ENCODE data around the gene ASIC4. TPM values are rescaled to one million over a fixed set of nuclear protein-coding genes. Genes with fewer than 3 reads are reported as not detected.

ASIC4 gene
- total and polyA plus RNA-seq, 2 of the 13 experiments (the other 11 are each of a cell fraction or from before 2014, with no cell fraction given): 0.03 TPM; not detected in 1

- TF ChIP-seq LCORL (IDR thresholded peaks at IDR 0.05): no peak
- TF ChIP-seq LCORL (CRISPR knock-in tag; IDR thresholded peaks at IDR 0.05): peak; percentile 72; the same call in 1 of the 2 replicates
- no peak for TF ChIP-seq ZBTB21 (CRISPR knock-in tag; IDR thresholded peaks at IDR 0.05)
- peak; percentile 68; the same call in 1 of the 2 replicates for TF ChIP-seq TOPORS (CRISPR knock-in tag; IDR thresholded peaks at IDR 0.05)
- 0 out of 2 replicates have a peak, but pooled peaks have one; percentile 22 for TF ChIP-seq ZNF121 (CRISPR knock-in tag; IDR thresholded peaks at IDR 0.05)
- peak; percentile 22; the same call in 1 of the 2 replicates for TF ChIP-seq NFKB2 (CRISPR knock-in tag; IDR thresholded peaks at IDR 0.05; ENCODE audit: borderline replicate concordance)
- no peak for TF ChIP-seq FOXK1 (CRISPR knock-in tag; IDR thresholded peaks at IDR 0.05; ENCODE audit: borderline replicate concordance, low read depth)
- no peak for TF ChIP-seq ZNF513 (CRISPR knock-in tag; conservative IDR thresholded peaks at IDR 0.05)
- TF ChIP-seq FOXJ3 (CRISPR knock-in tag; IDR thresholded peaks at IDR 0.05; ENCODE audit: borderline replicate concordance): peak; percentile 62; the same call in 1 of the 2 replicates
- no peak for TF ChIP-seq ZNF83 (CRISPR knock-in tag; IDR thresholded peaks at IDR 0.05; ENCODE audit: borderline replicate concordance)
- peak; percentile 80; the same call in 1 of the 2 replicates for TF ChIP-seq ATF5 (CRISPR knock-in tag; IDR thresholded peaks at IDR 0.05; ENCODE audit: low read depth)
- no peak for TF ChIP-seq FUBP1 (CRISPR knock-in tag; IDR thresholded peaks at IDR 0.05; ENCODE audit: borderline replicate concordance)
- peak; percentile 88; the same call in 1 of the 2 replicates for TF ChIP-seq ZNF224 (CRISPR knock-in tag; IDR thresholded peaks at IDR 0.05)
- no peak for TF ChIP-seq ZNF382 (CRISPR knock-in tag; IDR thresholded peaks at IDR 0.05; ENCODE audit: borderline replicate concordance)
- TF ChIP-seq KDM5B (CRISPR knock-in tag; IDR thresholded peaks at IDR 0.05; ENCODE audit: borderline replicate concordance): peak; percentile 66
- peak; percentile 78 for TF ChIP-seq CREM (IDR thresholded peaks at IDR 0.05)
- no peak for TF ChIP-seq CREM (CRISPR knock-in tag; IDR thresholded peaks at IDR 0.05)
- peak; percentile 15 for TF ChIP-seq IRF2 (CRISPR knock-in tag; IDR thresholded peaks at IDR 0.05)
- no peak for TF ChIP-seq MZF1 (CRISPR knock-in tag; IDR thresholded peaks at IDR 0.05; ENCODE audit: borderline replicate concordance)
- peak; percentile 62 for TF ChIP-seq THAP11 (CRISPR knock-in tag; IDR thresholded peaks at IDR 0.05)
- no peak for TF ChIP-seq MAFF (IDR thresholded peaks at IDR 0.05; ENCODE audit: low read depth, low read length)
- TF ChIP-seq NFE2 (CRISPR knock-in tag; IDR thresholded peaks at IDR 0.05): no peak
- TF ChIP-seq SCMH1 (CRISPR knock-in tag; IDR thresholded peaks at IDR 0.05; ENCODE audit: borderline replicate concordance): no peak
- no peak for TF ChIP-seq TEAD2 (CRISPR knock-in tag; IDR thresholded peaks at IDR 0.05)
- TF ChIP-seq YEATS4 (CRISPR knock-in tag; IDR thresholded peaks at IDR 0.05; ENCODE audit: borderline replicate concordance): no peak
- TF ChIP-seq ZMYM2 (CRISPR knock-in tag; IDR thresholded peaks at IDR 0.05): no peak
- TF ChIP-seq ETV5 (CRISPR knock-in tag; IDR thresholded peaks at IDR 0.05; ENCODE audit: borderline replicate concordance): peak; percentile 69
- TF ChIP-seq SATB2 (CRISPR knock-in tag; IDR thresholded peaks at IDR 0.05): no peak
These were observed 57.3 kb downstream of the ASIC4 start, which contains the start of gene OBSL1 (continued) for GRCh38 chr2:219571311-219572236.

All from HepG2 (cell line).